Astrocyte of the spinal cord (primary cell): Measurements from ENCODE around the gene NR4A3.

Experiments used
- DNase-seq: peaks from one replicate; pipeline ENCODE4 v3.0.0; 2011; ENCODE audit warnings: low read depth, low spot score
- H3K4me3 ChIP-seq: 2 replicates; pipeline ENCODE4 v1.5.1; 2011; ENCODE audit warnings: low read depth, mild to moderate bottlenecking, low read length, moderate library complexity
- in situ Hi-C: cut with HindIII; loops from 2 replicates; pipeline ENCODE4 v1.10.0; 2017; ENCODE audit warnings: low sequenced_read_pairs
- TF ChIP-seq, protein P1 (sequence below): IDR thresholded peaks from 2 replicates; pipeline ENCODE4 v1.5.1; 2012; ENCODE audit warnings: low read depth, mild to moderate bottlenecking, low read length, inconsistent platforms

Gene NR4A3

DNA sequence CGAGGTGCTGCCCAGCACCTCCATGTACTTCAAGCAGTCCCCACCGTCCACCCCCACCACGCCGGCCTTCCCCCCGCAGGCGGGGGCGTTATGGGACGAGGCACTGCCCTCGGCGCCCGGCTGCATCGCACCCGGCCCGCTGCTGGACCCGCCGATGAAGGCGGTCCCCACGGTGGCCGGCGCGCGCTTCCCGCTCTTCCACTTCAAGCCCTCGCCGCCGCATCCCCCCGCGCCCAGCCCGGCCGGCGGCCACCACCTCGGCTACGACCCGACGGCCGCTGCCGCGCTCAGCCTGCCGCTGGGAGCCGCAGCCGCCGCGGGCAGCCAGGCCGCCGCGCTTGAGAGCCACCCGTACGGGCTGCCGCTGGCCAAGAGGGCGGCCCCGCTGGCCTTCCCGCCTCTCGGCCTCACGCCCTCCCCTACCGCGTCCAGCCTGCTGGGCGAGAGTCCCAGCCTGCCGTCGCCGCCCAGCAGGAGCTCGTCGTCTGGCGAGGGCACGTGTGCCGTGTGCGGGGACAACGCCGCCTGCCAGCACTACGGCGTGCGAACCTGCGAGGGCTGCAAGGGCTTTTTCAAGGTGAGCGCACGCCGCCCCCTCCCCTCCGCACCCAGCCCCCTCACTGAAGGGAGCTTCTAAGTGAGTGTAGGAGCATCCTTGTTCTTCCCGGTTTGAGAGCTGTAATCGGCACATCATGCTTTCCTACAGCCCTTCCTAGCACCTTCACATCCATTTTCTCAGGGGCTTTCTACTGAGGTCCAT lies 6.9 kb downstream of the NR4A3 start:
- DNase-seq, result no peak
- TF ChIP-seq, protein P1, sequence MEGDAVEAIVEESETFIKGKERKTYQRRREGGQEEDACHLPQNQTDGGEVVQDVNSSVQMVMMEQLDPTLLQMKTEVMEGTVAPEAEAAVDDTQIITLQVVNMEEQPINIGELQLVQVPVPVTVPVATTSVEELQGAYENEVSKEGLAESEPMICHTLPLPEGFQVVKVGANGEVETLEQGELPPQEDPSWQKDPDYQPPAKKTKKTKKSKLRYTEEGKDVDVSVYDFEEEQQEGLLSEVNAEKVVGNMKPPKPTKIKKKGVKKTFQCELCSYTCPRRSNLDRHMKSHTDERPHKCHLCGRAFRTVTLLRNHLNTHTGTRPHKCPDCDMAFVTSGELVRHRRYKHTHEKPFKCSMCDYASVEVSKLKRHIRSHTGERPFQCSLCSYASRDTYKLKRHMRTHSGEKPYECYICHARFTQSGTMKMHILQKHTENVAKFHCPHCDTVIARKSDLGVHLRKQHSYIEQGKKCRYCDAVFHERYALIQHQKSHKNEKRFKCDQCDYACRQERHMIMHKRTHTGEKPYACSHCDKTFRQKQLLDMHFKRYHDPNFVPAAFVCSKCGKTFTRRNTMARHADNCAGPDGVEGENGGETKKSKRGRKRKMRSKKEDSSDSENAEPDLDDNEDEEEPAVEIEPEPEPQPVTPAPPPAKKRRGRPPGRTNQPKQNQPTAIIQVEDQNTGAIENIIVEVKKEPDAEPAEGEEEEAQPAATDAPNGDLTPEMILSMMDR, result no peak
- no peak overlapping the region for H3K4me3 ChIP-seq
- in situ Hi-C loops, result no loop called here

GRCh38 chr9:99831857-99832557 lies 10.3 kb downstream of the NR4A3 start:
- in situ Hi-C loops, result no loop called here
- TF ChIP-seq, protein P1, result no peak
- no peak overlapping the region for H3K4me3 ChIP-seq
- no peak for DNase-seq

GRCh38 chr9:99832558-99832864 lies 10.8 kb downstream of the NR4A3 start:
- in situ Hi-C loops, result no loop called here
- DNase-seq, result no peak
- TF ChIP-seq, protein P1, result no peak
- no peak overlapping the region for H3K4me3 ChIP-seq

- DNase-seq, result no peak
- H3K4me3 ChIP-seq, result no peak overlapping the region
- TF ChIP-seq, protein P1, result no peak
- in situ Hi-C loops, result no loop called here
Observed at GRCh38 chr9:99833735-99834134, 12.1 kb downstream of the NR4A3 start.

DNA sequence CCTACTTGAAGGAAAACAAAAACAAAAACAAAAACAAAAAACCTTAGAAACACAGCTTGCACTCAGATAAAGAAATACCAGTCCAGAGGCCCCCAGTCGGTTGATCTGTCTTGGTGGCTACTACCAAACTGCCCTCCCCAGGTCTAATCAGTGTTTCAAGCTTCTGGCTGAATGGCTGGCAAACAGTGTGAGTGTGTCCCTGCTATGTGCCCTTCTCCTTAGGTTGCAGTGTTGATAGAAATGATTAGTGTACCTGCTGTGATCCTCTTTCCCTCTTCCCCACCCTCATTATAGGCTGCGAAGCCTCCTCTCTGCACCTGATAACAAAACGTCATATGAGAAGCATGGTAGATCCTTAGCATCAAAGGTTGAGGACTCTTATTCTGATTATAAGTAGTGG lies 12.8 kb downstream of the NR4A3 start:
- H3K4me3 ChIP-seq, result no peak overlapping the region
- TF ChIP-seq, protein P1, result no peak
- in situ Hi-C loops, result no loop called here
- DNase-seq, result no peak

DNA sequence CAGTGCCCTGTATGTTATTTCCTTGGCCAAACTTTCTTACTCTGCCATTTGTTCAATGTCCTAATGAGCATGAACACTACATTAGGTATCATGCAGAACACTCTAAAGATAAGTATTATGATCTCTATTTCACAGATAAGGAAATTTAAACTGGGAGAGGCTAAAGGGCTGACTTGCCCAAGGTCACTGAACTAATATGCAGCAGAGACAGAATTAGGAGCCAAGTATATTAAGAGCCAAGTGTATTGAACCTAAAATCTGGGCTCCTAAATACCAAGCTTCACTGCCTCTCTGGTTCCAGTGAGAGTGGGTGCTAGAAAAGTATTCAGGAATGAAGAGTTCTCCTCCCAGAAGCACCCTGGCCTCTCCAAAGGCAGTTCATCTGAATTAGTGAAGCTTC lies 13.5 kb downstream of the NR4A3 start:
- in situ Hi-C loops, result no loop called here
- H3K4me3 ChIP-seq, result no peak overlapping the region
- DNase-seq, result no peak
- TF ChIP-seq, protein P1, result no peak
